NCI-H345 (cell line): ENCODE data around the gene VPS29.
"Not testable (repeated sequence)": the region's sequence is repeated elsewhere in the genome, so short reads cannot be mapped to it uniquely, and the experiment has no call there.

ENCODE experiments used
- DNase-seq: peaks from one replicate; lab custom pipeline; 2025; lab: John Stamatoyannopoulos, UW

The VPS29 gene

DNA sequence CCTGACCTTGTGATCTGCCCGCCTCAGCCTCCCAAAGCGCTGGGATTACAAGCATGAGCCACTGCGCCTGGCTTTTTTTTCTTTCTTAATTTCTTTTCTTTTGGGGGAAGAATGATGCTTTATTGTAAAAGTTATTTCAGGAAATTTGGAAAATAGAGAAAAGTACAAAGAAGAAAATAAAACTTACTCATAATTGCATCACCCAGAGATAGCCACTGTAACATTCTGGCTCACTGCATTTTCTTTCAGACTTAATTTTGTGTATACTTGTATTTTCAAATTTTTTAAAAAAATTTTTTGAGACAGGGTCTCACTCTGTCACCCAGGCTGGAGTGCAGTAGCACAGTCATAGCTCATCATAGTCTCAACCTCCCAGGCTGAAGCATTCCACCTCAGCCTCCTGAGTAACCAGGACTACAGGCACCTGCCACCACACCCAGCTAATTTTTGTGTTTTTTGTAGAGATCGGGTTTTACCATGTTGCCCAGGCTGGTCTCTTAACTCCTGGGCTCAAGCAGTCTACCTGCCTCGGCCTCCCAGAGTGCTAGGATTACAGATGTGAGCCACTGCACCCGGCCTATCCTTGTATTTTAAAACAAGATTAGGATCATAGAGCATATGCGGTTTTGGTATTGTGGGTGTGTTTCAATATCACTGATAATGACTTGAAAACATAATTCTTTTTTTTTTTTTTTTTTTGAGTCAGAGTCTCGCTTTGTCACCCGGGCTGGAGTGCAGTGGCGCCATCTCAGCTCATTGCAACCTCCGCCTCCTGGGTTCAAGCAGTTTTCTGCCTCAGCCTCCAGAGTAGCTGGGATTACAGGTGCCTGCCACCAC, 19.2 kb upstream of the VPS29 start:
- not testable (repeated sequence) for DNase-seq

DNA sequence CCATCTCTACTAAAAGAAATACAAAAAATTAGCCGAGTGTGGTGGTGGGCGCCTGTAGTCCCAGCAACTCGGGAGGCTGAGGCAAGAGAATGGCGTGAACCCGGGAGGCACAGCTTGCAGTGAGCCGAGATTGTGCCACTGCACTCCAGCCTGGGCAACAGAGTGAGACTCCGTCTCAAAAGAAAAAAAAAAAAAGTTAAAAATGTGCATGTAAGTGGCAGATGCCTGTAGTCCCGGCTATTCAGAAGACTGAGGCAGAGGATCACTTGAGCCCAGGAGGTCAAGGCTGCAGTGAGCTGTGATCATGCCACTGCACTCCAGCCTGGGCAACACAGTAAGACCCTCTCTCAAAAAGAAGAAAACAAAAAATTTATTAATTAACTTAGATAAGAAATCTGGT, 16.1 kb upstream of the VPS29 start:
- not testable (repeated sequence) for DNase-seq

DNA sequence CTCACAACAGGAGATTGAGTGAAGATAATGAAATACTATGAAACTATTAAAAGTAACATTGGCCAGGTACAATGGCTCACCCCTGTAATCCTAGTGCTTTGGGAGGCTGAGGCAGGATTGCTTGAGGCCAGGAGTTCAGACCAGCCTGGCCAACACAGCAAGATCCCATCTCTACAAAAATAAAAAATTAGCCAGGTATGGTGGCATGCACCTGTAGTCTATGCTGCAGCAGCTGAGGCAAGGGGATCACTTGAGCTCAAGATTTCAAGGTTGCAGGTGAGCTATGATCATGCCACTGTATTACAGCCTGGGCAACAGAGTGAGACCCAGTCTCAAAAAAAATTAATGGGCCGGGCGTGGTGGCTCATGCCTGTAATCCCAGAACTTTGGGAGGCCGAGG, 15.1 kb upstream of the VPS29 start:
- DNase-seq, result no peak

DNA sequence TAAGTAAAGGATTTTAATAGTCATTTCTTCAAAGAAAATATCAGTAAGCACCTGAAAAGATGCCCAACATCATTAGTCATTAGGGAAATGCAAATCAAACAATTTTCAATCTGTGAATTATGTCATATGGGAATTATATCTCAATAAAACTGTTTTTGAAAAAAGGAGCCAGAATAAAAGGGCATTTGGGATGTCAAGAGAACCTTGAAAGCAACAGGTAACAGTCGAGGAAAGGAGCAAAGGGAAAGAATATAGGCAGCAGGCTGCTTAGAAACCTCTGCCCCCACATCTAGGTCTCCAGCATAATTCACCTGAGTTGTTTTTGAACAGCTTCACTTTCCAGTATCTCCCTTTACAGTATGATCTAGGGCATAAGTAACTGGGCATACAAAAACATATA, 12.5 kb upstream of the VPS29 start:
- DNase-seq, result no peak

DNA sequence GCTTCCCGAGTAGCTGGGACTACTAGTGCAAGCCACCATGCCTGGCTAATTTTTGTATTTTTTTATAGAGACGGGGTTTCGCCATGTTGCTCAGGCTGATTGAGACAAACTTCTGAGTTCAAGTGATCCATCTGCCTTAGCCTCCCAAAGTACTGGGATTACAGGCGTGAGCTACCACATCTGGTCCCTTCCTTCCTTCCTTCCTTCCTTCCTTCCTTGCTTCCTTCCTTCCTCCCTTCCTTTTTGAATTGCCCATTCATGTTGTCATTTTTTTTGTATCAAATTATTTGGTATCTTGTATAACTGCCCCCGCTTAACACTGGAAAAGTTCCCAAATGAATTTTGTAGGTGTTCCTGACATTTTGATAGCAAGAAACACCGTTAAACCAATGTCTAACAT, 11.9 kb upstream of the VPS29 start:
- no peak for DNase-seq

DNA sequence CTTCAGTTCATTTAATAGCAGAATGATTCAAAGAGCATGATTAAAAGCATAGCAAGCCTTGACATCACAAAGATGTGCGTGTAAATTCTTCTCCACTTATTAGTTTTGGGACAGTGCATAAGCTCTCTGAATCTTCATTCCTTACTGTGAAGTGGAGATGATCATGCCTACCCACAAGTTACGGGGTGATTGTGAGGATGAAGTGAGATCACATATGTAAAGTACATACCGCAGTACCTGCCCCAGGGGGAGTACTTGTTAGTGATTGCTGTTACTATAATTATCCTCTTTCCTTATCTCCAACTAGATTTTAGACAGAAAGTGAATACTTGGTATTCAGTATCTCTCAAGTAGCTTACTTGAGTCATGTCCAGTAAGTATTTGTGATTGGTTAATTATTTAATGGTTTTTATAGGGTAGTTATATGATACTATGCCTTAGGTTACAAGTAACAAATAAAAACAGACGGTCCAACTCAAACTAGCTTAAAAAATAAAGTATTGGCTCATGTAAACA, 6.2 kb upstream of the VPS29 start:
- no peak for DNase-seq

DNA sequence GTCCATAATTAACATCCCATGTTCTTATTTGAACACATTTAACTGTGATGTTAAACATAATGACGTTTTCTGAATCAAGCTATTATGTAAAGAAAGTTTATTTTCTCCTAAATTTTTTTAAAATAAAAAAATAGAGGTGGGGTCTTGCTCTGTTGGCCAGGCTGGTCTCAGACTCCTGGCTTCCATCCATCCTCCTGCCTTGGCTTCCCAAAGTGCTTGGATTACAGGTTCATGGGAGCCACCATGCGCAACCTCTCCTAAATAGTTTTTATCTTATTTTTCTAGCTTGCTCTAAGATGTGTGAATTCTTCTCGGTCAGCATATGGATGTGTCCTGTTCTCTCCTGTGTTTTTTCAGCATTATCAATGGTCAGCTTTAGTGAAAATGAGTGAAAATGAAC, 3.4 kb upstream of the VPS29 start:
- DNase-seq, result no peak

DNA sequence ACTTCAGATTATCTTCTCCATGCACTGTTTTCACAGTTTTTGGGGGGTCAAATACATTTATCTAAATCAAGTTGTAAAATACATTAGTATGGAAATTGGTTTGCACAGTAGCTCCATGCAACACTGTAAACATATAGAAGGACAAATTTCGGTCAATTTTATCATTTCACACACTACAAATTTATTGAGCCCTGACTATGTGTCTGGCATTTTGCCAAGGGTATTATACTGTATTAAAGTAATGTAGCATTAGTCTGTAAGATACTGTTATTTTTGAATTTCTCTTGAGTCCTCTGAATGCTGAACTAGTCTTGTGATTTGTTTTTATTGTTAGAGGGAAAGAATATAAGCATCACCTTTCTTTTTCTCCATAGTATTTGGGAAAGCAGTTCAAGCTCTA, 1.5 kb upstream of the VPS29 start:
- no peak for DNase-seq

DNA sequence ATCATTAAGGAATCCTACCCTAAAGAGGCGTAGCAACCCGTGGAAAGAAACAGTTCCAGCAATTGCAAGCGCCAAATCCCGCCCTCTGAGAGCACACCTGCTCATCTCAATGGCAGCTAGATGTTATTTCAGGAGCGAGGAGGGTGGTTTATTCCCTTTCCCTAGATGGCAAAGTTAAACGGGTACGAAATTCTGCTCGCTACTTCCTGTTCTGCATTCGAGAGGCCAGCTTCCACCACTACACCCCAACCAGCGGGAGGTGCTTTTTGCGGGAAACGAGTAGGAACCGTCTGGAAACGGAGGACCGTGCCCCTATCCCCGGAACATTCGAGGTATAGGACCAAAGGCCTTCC, 536 bp downstream of the VPS29 start:
- DNase-seq, result peak; percentile 37

DNA sequence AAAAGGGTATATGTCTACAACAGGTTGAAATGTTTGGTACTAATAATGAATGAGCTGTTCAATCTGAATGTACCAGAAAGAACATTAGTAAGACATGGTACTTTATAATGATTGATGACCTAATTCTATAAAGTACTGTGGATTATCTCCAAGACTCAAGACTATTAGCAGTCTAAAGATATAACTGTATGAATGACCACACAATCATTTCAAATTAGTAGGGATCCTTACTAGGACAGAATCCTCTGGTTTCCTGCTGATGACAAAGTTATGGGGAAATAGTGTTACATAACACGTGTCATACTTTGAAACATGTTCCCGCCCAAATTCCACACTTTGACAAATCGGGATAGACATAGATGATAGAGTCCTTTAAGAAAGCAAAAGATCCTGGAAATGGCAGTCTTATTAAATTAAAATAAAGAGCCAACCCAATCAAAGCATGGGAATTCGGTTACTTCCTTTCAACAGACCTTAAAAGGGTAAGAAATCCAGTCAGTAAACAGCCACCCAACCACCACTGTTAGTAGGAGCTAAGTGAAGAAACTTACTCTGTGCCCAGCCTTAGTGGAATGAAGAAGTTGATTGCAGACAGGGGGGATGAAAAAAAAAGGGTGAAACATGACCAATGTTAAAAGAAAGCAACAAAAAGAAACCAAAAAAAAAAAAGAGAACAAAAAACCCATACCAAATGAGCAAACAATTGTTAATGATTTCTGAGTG, 2.8 kb downstream of the VPS29 start:
- no peak for DNase-seq

DNA sequence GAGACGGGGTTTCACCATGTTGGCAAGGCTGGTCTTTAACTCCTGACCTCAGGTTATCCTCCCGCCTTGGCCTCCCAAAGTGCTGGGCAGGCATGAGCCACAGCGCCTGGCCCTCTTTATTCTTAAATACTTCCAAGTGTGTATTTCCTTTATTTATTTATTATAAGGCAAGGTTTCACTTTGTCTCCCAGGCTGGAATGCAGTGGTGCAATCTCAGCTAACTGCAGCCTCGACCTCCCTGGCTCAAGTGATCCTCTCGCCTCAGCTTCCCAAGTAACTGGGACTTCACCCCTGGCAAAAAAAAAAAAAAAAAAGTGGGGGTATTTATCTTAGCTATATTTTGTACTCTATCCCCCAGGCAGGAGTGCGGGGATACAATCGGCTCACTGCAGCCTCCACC, 26.5 kb downstream of the VPS29 start:
- DNase-seq, result no peak

DNA sequence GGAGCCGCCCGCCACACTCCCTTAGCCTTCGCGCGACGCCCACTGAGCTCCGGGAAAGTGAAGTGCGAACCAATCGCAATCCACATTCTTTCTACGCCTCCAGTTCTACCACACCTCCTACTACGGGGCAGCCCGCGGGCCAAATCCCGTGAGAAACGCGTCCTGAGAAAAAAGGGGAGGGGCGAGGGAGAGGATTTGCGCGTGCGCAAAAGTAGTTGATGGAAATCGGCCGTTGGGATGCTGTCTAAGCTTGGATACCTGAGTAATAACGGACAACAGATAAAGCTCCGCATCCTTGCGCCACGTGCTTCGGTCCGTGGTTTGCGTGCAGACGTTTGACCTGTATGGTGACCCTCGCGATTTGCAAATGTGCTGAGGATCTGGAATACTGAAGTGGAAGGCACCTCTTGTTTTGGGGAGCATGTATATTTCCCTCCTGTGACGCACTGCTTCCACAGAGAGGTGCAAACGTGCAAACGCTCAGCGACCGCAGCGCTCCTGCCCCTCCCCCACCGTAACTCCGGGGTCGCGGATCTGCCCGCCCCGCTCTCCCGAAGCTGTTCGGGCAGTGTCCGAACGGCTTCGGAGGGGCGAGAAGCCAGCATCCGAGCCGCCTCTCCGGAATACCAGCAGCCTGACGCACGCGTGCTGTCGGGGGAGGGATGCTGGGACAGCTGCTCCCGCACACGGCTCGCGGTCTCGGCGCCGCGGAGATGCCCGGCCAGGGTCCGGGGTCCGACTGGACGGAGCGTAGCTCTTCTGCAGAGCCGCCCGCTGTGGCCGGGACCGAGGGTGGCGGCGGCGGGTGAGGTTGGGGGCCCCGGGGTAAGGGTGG, 33.5 kb downstream of the VPS29 start, which contains the start of the genes FAM216A and GPN3:
Gene FAM216A, plus strand, starts transcription at position 632 of the 835 bp plus-strand sequence. Its CDS starts 31 bp downstream, at position 663.
Gene GPN3, minus strand, starts transcription at position 44 of the 835 bp plus-strand sequence. CDS start 54 bp downstream, outside the sequence.
- DNase-seq, result peak; percentile 98

DNA sequence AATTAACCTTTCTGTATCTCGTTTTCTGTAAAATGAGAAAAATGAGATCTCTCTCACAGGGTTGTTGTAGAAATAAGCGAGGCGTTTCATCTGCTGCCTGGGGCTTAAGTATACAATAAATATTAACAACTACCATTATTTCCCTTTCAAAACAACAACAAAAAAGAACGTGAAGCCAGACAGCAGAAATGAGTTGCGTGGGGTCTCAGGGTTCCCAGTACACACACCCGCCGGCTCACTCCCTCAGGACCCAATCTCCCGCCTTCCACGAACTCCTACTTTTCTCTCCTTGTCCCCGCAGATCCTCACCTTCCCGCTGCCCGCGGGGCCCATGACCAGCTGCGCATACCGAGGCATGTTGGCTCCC, 34.1 kb downstream of the VPS29 start:
- no peak for DNase-seq

DNA sequence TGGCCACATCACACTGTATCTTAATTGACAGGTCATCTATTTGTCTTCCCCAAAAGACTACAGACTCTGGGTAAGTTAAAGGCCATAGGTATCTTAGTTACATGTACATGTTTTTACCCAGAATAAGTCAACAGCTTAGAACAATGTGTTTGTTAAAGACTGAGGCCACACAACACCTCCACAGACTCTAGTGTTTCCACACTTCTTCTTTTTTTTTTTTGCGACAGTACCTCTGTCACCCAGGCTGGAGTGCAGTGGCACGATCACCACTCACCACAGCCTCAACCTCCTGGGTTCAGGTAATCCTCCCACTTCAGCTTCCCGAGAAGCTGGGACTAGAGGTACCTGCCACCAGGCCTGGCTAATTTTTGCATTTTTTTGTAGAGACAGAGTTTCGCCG, 35.1 kb downstream of the VPS29 start:
- no peak for DNase-seq

DNA sequence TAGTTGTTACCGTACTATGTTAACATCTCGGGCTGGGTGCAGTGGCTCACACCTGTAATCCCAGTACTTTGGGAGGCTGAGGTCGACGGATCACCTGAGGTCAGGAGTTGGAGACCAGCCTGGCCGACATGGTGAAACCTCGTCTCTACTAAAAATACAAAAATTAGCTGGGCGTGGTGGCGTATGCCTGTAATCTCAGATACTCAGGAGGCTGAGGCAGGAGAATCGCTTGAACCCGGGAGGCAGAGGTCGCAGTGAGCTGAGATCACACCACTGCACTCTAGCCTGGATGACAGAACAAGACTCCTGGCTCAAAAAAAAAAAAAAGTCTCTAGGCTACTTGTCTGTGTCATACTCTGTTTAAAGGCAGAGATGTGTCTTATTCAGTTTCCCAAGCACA, 36.1 kb downstream of the VPS29 start:
- not testable (repeated sequence) for DNase-seq

DNA sequence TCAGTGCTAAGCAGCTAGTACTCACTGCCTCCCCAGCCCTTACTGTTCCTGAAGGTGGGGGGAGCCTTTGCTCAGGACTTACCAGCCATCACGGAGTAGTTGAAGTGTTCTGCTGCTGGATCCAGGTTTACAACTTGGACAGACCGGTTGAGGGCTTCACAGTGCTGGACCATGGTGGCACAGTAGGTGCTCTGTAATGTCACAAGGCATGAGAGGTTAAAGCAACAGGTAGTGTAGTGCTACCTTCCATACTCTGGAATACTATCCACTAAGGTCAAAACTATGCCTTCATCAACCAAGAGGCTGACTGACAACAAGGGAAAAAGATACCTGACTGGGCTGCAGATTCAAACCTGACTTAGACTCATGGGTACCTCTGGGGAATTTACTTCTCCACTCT, 36.9 kb downstream of the VPS29 start:
- no peak for DNase-seq

DNA sequence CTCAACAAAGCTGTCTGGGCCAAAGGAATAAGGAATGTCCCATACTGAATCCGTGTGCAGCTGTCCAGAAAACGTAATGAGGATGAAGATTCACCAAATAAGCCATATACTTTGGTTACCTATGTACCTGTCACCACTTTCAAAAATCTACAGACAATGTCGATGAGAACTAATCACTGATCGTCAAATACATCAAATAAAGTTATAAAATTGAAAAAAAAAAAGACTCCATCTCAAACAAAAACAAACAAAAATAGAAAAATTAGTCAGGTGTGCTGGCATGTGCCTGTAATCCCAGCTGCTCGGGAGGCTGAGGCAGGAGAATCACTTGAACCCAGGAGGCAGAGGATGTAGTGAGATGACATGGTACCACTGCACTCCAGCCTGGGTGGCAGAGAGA, 40.7 kb downstream of the VPS29 start:
- not testable (repeated sequence) for DNase-seq

DNA sequence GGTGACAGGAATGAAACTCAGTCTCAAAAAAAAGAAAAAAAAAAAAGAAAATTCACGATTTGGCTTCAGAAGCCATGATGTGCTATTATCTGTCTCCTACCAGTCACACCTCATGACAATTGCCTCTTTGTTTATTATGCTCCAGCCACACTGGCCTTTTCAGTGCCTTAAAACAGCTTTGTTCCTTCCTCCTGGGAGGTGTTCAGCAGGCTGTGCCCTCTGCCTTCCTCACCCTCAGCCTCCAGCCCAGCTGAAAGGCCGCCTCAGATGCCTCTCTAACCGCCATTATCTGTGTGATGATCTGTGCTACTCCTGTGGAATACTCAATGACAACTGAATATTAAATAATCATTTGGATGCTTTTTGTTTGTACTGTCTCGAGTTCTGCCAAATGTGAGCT, 43.2 kb downstream of the VPS29 start:
- no peak for DNase-seq

DNA sequence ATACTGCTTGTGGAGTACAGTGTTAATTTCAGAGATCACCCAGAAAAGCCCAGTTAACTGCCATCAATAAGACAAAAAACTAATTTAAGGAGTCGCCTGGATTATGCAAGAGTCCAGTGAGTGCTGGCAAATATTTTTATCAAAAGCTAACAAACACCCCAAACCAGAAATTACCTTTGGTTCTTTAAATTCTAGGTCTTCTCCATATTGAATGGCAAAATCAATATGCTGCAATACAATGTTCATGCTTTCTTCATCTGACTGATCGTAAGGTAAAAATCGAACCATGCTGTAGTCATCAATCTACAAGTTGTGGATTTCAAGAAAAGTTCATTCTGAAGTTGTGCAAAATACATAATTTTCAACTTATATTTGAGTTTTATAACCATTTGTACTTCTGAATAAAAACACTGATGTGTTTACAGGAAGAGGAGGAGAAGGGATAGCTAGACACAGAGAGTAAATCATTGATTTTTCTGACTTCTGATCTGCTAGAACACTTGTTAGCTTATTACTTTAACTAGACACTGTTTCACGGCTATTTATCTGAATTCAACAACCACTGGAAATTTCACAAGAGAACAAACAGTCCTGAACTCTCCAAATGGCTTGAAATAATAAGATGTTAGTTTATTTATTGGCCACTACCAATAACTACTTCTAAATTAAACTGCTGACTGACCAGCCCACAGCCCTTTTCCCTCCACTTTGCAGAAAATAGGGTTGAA, 48.2 kb downstream of the VPS29 start:
- no peak for DNase-seq

DNA sequence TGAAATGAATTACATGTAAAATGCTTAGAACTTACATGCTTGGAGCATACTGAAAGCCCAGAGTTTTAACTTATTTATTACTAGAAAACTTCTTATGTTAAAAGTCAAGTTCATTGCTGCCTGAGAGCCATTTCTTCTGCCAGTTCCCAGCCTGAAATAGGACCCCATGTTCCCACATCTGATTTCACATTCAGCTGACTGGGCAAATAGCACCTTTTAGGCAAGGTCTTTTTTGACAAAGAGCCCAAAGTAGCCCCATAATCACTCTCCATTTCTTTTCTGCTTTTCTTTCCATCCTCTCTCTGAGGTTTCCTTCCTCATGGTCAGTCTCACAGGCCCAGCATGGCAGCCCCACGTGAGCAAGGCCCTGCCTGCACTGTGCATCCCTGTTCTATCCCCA, 50.6 kb downstream of the VPS29 start:
- no peak for DNase-seq

DNA sequence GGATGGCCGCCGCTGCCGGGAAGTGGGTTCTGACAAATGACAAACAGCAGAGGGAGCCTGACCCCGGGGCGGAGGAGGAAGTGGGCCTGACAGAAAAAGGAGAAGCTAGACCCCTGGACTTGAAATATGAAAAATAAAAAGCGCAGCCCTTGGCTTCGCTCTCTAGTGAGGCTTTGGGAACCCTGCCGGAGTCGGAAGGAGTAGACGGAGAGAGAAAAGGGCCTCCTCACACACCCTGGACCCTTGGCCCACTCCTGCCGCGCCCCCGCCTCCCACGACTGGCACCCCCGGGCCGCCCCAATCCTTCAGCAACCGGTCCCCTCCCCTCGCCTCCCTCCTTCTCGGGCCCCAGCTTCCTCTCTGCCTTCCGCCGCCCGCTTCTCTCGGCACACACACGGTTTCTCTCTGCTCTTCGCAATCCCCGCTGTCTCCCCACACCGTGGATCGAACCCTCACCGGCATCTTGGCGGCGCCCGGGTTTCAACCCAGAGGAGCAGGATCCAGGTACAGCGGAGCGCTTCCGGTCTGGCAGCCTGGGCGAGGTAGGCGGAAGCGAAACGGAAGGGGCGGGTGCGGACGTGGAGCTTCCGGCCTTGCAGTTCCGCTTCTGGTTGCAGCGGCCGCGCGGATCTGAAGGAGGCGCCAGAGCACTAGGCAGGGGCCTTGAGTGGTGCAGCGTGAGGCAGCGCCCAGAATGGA, 52.0 kb downstream of the VPS29 start, which contains the start of gene ARPC3:
Gene ARPC3, minus strand, starts transcription at position 539 of the 699 bp plus-strand sequence. Its CDS starts 77 bp downstream, at position 462.
- peak; percentile 96 for DNase-seq
